ENCODE data around the gene HS3ST6. TPM values are rescaled to one million over a fixed set of nuclear protein-coding genes. Genes with fewer than 3 reads are reported as not detected.
"Not testable (repeated sequence)": the region's sequence is repeated elsewhere in the genome, so short reads cannot be mapped to it uniquely, and the experiment has no call there.

Gene HS3ST6
- total and polyA plus RNA-seq, 2 donors = 1.6 to 1.8 TPM

GRCh38 chr16:1941162-1942046, 23.2 kb upstream of the HS3ST6 start:
- WGBS = 84% methylated on average over 30 of the region's 30 CpGs
- H3K27ac ChIP-seq (ENCODE audit: low read depth) = no peak overlapping the region
- DNase-seq (ENCODE audit: extremely low spot score) = no peak
- H3K4me3 ChIP-seq (ENCODE audit: low read depth, low read length) = no peak overlapping the region
- peaks cover 5% of the 10 kb centered on the region for H3K36me3 ChIP-seq (ENCODE audit: insufficient read depth)
- H3K4me1 ChIP-seq (ENCODE audit: insufficient read depth) = no peaks in the 10 kb centered on the region

GRCh38 chr16:1940273-1941161, 22.3 kb upstream of the HS3ST6 start:
- WGBS = 93% methylated on average over 23 of the region's 23 CpGs
- H3K36me3 ChIP-seq (ENCODE audit: insufficient read depth) = peaks cover 5% of the 10 kb centered on the region
- no peak overlapping the region for H3K27ac ChIP-seq (ENCODE audit: low read depth)
- no peak for DNase-seq (ENCODE audit: extremely low spot score)
- H3K4me3 ChIP-seq (ENCODE audit: low read depth, low read length) = no peak overlapping the region
- no peaks in the 10 kb centered on the region for H3K4me1 ChIP-seq (ENCODE audit: insufficient read depth)

DNA sequence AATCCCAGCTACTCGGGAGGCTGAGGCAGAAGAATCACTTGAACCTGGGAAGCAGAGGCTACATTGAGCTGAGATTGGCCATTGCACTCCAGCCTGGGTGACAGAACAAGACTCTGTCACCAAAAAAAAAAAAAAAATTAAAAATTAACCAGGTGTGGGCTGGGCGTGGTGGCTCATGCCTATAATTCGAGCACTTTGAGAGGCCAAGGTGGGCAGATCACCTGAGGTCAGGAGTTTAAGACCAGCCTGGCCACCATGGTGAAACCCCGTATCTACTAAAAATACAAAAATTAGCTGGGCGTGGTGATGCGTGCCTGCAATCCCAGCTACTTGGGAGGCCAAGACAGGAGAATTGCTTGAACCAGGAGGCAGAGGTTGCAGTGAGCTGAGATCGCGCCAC, 21.6 kb upstream of the HS3ST6 start:
- not testable (repeated sequence) for H3K4me1 ChIP-seq (ENCODE audit: insufficient read depth); H3K4me3 ChIP-seq (ENCODE audit: low read depth, low read length); DNase-seq (ENCODE audit: extremely low spot score); H3K27ac ChIP-seq (ENCODE audit: low read depth); H3K36me3 ChIP-seq (ENCODE audit: insufficient read depth)
- WGBS = 95% methylated on average over 8 of the region's 8 CpGs

GRCh38 chr16:1938910-1939309, 20.7 kb upstream of the HS3ST6 start:
- Histone ChIP-seq H3K36me3 (ENCODE audit: insufficient read depth) (peaks cover 5% of the 10 kb centered on the region), H3K4me1 (ENCODE audit: insufficient read depth) (no peaks in the 10 kb centered on the region), H3K27ac (ENCODE audit: low read depth) (no peak overlapping the region), H3K4me3 (ENCODE audit: low read depth, low read length) (no peak overlapping the region)
- 93% methylated on average over 17 of the region's 17 CpGs for WGBS
- DNase-seq (ENCODE audit: extremely low spot score) = no peak

DNA sequence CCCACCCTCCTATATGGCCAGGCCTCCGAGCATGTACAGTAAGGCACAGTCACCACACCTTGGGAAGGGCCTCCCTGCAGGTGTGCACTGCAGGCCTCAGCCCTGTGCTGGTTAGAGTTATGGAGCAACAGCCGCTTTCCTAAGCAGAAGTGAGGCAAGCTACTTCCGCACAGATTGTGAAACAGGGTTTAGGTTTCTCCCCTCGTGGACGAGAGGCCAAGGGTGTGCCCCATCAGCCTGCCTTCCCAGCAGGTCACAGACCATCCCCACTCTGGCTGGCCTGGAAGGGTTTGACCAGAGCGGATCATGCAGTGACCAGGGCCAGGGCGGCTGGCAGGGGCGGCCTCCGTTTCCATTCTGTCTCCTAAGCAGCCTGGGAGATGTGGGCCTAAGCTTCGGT, 20.1 kb upstream of the HS3ST6 start:
- no peak for DNase-seq (ENCODE audit: extremely low spot score)
- WGBS = 94% methylated on average over 10 of the region's 10 CpGs
- H3K4me1 ChIP-seq (ENCODE audit: insufficient read depth) = no peaks in the 10 kb centered on the region
- peaks cover 5% of the 10 kb centered on the region for H3K36me3 ChIP-seq (ENCODE audit: insufficient read depth)
- H3K4me3 ChIP-seq (ENCODE audit: low read depth, low read length) = no peak overlapping the region
- no peak overlapping the region for H3K27ac ChIP-seq (ENCODE audit: low read depth)

DNA sequence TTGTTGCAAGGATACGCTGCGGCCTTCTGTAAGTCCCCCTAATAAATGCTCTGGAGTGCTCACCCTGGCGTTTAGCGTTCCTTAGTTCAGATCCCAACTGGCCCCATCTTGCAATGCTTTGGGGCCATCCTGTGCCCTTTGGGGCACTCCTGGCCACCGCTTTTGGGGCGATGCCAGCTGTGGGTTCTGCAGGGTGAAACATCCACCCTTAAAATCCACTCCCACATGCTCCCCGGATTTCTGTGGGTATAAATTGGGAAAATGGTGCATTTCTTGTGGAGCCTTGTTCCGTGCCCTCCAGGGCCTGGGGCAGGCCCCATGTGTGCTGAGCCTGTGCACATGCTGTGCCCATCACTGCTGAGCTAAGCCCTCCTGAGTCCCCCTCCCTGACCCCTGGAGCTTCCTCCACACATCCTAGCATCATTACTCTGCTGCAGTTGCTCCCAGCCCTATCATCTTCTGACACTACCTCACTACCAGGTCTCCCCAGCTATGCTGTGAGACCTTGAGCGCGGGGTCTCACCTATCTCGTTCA, 18.8 kb upstream of the HS3ST6 start:
- Histone ChIP-seq H3K27ac (ENCODE audit: low read depth) (no peak overlapping the region), H3K4me3 (ENCODE audit: low read depth, low read length) (no peak overlapping the region), H3K36me3 (ENCODE audit: insufficient read depth) (peaks cover 5% of the 10 kb centered on the region), H3K4me1 (ENCODE audit: insufficient read depth) (no peaks in the 10 kb centered on the region)
- WGBS = 92% methylated on average over 11 of the region's 11 CpGs
- no peak for DNase-seq (ENCODE audit: extremely low spot score)

GRCh38 chr16:1933097-1933661, 15.0 kb upstream of the HS3ST6 start:
- DNase-seq (ENCODE audit: extremely low spot score) = no peak
- Histone ChIP-seq H3K4me3 (ENCODE audit: low read depth, low read length) (no peak overlapping the region), H3K27ac (ENCODE audit: low read depth) (no peak overlapping the region), H3K4me1 (ENCODE audit: insufficient read depth) (no peaks in the 10 kb centered on the region), H3K36me3 (ENCODE audit: insufficient read depth) (no peaks in the 10 kb centered on the region)
- 68% methylated on average over 23 of the region's 23 CpGs for WGBS

DNA sequence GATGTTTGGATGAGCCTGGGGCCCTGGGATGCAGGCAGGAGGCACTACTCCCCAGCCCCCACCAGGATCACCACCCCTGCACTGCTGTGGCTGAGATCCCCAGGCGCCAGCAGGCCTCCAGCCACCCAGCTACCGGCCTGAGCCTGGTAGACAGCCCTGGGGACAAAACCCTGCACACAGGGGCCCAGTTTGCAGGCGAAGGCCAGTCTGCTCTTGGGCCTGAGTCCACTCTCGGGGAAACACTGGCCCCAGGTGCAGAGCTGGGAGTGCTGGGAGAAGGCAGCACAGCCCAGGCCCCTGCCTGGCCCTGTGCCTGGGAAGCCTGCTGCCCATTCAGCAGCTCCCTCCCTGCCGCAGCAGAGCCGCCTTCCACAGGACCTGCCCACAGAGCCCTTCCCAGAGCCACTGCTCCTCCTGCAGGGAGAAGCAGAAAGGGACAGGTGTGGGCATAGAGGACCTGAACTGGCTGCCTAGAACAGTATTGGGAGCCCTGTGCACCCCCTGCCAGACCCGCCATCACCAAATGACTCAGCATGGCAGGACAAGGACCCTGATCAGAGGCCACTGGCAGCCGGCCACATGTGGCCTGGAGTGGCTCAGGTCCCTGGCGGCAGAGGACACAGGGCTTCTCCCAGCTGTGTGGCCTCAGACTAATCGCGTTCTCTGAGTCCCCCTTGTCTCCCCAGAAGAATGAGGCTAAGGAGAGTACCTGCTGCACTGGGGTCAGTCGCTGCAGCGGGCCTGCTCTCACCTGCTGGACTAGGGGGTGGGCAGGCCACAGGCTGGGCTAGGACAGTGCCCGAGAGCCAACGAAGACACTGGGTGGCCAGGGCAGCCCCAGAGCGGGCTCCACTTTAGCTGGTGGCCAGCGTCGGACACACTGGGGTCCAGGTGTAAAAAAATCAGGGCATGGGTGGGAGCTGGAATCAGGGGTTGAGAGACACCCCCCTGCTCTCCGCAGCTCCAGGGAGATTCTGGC, 14.1 kb upstream of the HS3ST6 start:
- H3K36me3 ChIP-seq (ENCODE audit: insufficient read depth) = no peaks in the 10 kb centered on the region
- 66% methylated on average over 19 of the region's 19 CpGs for WGBS
- DNase-seq (ENCODE audit: extremely low spot score) = no peak
- H3K4me3 ChIP-seq (ENCODE audit: low read depth, low read length) = no peak overlapping the region
- no peak overlapping the region for H3K27ac ChIP-seq (ENCODE audit: low read depth)
- no peaks in the 10 kb centered on the region for H3K4me1 ChIP-seq (ENCODE audit: insufficient read depth)

GRCh38 chr16:1930338-1930720, 12.1 kb upstream of the HS3ST6 start:
- no peak overlapping the region for H3K4me3 ChIP-seq (ENCODE audit: low read depth, low read length)
- DNase-seq (ENCODE audit: extremely low spot score) = no peak
- H3K4me1 ChIP-seq (ENCODE audit: insufficient read depth) = no peaks in the 10 kb centered on the region
- H3K36me3 ChIP-seq (ENCODE audit: insufficient read depth) = no peaks in the 10 kb centered on the region
- WGBS = 75% methylated on average over 10 of the region's 10 CpGs
- H3K27ac ChIP-seq (ENCODE audit: low read depth) = no peak overlapping the region

DNA sequence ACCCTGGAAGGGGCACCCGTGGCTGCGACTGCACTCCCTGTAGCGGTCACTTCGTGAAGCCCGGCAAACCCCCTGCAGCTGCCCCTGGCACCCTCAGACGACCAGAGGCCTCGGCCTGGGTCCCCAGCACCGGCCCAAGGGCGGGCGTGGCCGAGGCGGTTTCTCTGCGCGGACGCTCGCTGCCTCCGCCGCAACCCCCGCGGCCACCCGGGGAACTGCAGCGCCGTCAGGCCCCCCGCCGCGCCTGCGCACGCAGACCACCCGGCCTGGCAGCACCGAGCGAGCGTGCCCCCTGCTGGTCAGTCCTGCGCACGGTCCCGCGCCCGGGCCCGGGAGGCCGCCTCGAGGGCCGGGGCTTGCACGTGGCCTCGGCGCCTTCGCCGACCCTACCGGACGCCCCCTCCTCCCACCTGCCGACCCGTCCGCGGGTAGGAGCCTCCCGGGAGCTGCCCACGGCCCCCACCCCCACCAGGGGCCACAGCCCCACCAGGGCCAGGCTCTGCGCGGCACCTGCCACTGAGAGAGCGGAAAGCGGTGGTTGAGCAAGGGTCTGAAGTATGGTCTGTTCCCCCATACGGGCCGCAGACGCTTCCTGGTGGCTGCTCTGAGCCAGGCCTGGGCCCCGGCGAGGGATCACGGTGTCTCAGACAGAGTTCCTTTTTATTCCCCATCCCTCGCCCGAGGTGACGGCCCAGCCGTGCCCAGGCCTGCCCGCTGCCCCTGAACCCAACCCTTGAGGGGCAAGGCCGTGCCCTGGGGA, 11.5 kb upstream of the HS3ST6 start:
- DNase-seq (ENCODE audit: extremely low spot score) = peak; percentile 31
- 11% methylated on average over 70 of the region's 70 CpGs for whole genome bisulfite sequencing
- H3K4me3 ChIP-seq (ENCODE audit: low read depth, low read length) = peak overlapping the region; percentile 58
- H3K27ac ChIP-seq (ENCODE audit: low read depth) = no peak overlapping the region
- no peaks in the 10 kb centered on the region for H3K4me1 ChIP-seq (ENCODE audit: insufficient read depth)
- no peaks in the 10 kb centered on the region for H3K36me3 ChIP-seq (ENCODE audit: insufficient read depth)

DNA sequence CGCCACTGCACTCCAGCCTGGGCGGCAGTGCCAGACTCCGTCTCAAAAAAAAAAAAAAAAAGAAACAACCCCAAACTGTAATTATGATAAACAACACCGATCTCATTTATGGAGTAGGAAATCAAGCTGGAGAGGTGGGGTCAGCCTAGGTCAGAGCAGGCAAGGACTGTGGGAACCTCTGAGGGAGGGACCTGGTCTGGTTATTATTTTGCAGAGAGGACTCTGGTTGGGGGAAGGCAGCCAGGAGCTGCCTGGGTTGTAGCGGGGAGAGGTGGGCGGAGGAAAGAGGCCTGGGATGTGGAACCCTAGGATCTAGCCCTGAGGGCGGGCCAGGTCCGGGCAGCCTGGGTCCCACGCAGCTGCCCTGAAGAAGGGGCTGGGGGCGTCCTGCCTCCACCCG, 10.9 kb upstream of the HS3ST6 start:
- Histone ChIP-seq H3K27ac (ENCODE audit: low read depth) (no peak overlapping the region), H3K4me1 (ENCODE audit: insufficient read depth) (no peaks in the 10 kb centered on the region), H3K4me3 (ENCODE audit: low read depth, low read length) (peak overlapping the region; percentile 58), H3K36me3 (ENCODE audit: insufficient read depth) (no peaks in the 10 kb centered on the region)
- DNase-seq (ENCODE audit: extremely low spot score) = no peak
- WGBS = 9% methylated on average over 11 of the region's 11 CpGs

GRCh38 chr16:1926271-1926670, 8.1 kb upstream of the HS3ST6 start:
- H3K4me1 ChIP-seq (ENCODE audit: insufficient read depth) = no peaks in the 10 kb centered on the region
- H3K4me3 ChIP-seq (ENCODE audit: low read depth, low read length) = no peak overlapping the region
- WGBS = 51% methylated on average over 11 of the region's 11 CpGs
- H3K36me3 ChIP-seq (ENCODE audit: insufficient read depth) = no peaks in the 10 kb centered on the region
- H3K27ac ChIP-seq (ENCODE audit: low read depth) = no peak overlapping the region
- DNase-seq (ENCODE audit: extremely low spot score) = no peak
